Smooth muscle cell (in vitro differentiated cells): ENCODE data around the gene CCL22. TPM values are rescaled to one million over a fixed set of nuclear protein-coding genes. Genes with fewer than 3 reads are reported as not detected.

Experiments used
- DNase-seq: peaks from one replicate; lab custom pipeline; 2025; ENCODE audit not compliant: unreplicated experiment; lab: John Stamatoyannopoulos, UW
- H2AFZ ChIP-seq: fragments of 200-600 bp; sonication (generic); 2 replicates; pipeline ENCODE4 v1.6.0; 2016; ENCODE audit warnings: antibody characterized with exemption, low read depth, mild to moderate bottlenecking
- H3F3A ChIP-seq: fragments of 200-600 bp; sonication (generic); 2 replicates; pipeline ENCODE4 v1.6.0; 2017; ENCODE audit warnings: antibody characterized with exemption, low read depth
- H3K27ac ChIP-seq: fragments of 200-600 bp; sonication (generic); 2 replicates; pipeline ENCODE4 v1.5.1; 2016; ENCODE audit warnings: low read depth, mild to moderate bottlenecking
- H3K27me3 ChIP-seq: fragments of 200-600 bp; sonication (generic); 2 replicates; pipeline ENCODE4 v1.6.1; 2016; ENCODE audit warnings: low read depth, mild to moderate bottlenecking
- H3K36me3 ChIP-seq: fragments of 200-600 bp; sonication (generic); 2 replicates; pipeline ENCODE4 v1.5.1; 2016; ENCODE audit warnings: low read depth
- H3K4me1 ChIP-seq: fragments of 200-600 bp; sonication (generic); 2 replicates; pipeline ENCODE4 v1.5.1; 2016; ENCODE audit warnings: low read depth
- H3K4me2 ChIP-seq: fragments of 200-600 bp; sonication (generic); 2 replicates; pipeline ENCODE4 v1.6.0; 2016; ENCODE audit warnings: mild to moderate bottlenecking
- H3K4me3 ChIP-seq: fragments of 200-600 bp; sonication (generic); 2 replicates; pipeline ENCODE4 v1.5.1; 2016; ENCODE audit warnings: mild to moderate bottlenecking
- H3K79me2 ChIP-seq: fragments of 200-600 bp; sonication (generic); 2 replicates; pipeline ENCODE4 v1.6.0; 2016; ENCODE audit warnings: low read depth, mild to moderate bottlenecking
- H3K9ac ChIP-seq: fragments of 200-600 bp; sonication (generic); 2 replicates; pipeline ENCODE4 v1.6.0; 2016; ENCODE audit warnings: low read depth
- H3K9me3 ChIP-seq: fragments of 200-600 bp; sonication (generic); replicated peaks from 2 replicates; pipeline ENCODE4 v1.5.1; 2016; ENCODE audit warnings: low read depth
- H4K20me1 ChIP-seq: fragments of 200-600 bp; sonication (generic); 2 replicates; pipeline ENCODE4 v1.6.0; 2016; ENCODE audit warnings: low read depth
- WGBS: methylation state at CpG from one replicate; pipeline ENCODE4 v1.1.7; 2016; ENCODE audit warnings: low lambda C conversion rate; 5-methylcytosine and 5-hydroxymethylcytosine counted together
- polyA plus RNA-seq: library from polyadenylated mRNA; unstranded; fragments of >200 nt; fragmentation: Nextera tagmentation; extraction: Ambion mirVana; gene quantifications from 2 replicates; pipeline ENCODE4 v1.2.1, GENCODE V29; 2016
- total RNA-seq: library from RNA; depleted of rRNA; stranded (reverse); fragments of >200 nt; gene quantifications from 2 replicates; pipeline ENCODE4 v1.2.3, GENCODE V29; 2014
- TF ChIP-seq, protein P1 (sequence below): fragments of 200-600 bp; sonication (generic); IDR thresholded peaks from 2 replicates; pipeline ENCODE4 v1.5.1; 2017; ENCODE audit warnings: borderline replicate concordance, mild to moderate bottlenecking, antibody characterized with exemption; ENCODE audit not compliant: insufficient read depth, poor library complexity, severe bottlenecking

CCL22 gene
- total and polyA plus RNA-seq, 2 experiments from 2014 or later: not detected

DNA sequence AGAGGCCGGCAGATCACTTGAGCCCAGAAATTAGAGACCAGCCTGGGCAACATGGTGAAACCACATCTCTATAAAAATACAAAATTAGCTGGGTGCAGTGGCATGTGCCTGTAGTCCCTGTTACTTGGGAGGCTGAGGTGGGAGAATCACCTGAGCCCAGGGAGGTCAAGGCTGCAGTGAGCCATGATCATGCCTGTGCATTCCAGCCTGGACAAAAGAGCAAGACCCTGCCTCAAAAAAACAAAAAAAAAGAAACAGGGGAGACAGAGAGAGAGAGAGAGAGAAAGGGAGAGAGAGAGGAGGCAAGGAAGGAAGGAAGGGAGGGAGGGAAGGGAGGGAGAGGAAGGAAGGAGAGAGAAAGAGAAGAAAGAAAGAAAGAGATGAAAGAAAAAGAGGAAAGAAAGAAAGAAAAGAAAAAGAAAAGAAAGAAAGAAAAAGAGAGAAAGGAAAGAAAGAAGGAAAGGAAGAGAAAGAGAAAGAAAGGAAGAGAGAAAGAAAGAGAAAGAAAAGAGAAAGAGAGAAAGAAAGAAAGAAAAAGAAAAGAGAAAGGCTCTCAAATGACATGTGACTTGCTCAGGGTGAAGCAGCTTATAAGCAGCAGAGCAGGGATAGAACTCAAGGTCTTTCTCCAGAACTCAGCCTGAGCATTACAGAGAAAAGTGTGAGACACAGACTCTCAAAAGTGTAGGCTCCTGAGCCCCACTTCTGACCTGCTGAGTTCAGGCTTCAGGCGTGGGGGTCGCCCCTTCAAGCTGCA is 29.2 kb downstream of the CCL22 start:
- no peaks in the 10 kb centered on the region for H3K79me2 ChIP-seq
- WGBS: 86% methylated on average over 3 of the region's 3 CpGs
- no peak overlapping the region for H3K9ac ChIP-seq
- no peak overlapping the region for H3K27ac ChIP-seq
- no peaks in the 10 kb centered on the region for H3K9me3 ChIP-seq
- H3K4me1 ChIP-seq: no peaks in the 10 kb centered on the region
- no peak overlapping the region for H2AFZ ChIP-seq
- DNase-seq: no peak
- TF ChIP-seq, protein P1, sequence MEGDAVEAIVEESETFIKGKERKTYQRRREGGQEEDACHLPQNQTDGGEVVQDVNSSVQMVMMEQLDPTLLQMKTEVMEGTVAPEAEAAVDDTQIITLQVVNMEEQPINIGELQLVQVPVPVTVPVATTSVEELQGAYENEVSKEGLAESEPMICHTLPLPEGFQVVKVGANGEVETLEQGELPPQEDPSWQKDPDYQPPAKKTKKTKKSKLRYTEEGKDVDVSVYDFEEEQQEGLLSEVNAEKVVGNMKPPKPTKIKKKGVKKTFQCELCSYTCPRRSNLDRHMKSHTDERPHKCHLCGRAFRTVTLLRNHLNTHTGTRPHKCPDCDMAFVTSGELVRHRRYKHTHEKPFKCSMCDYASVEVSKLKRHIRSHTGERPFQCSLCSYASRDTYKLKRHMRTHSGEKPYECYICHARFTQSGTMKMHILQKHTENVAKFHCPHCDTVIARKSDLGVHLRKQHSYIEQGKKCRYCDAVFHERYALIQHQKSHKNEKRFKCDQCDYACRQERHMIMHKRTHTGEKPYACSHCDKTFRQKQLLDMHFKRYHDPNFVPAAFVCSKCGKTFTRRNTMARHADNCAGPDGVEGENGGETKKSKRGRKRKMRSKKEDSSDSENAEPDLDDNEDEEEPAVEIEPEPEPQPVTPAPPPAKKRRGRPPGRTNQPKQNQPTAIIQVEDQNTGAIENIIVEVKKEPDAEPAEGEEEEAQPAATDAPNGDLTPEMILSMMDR: no peak
- H3F3A ChIP-seq: no peaks in the 10 kb centered on the region
- no peaks in the 10 kb centered on the region for H3K27me3 ChIP-seq
- H4K20me1 ChIP-seq: no peaks in the 10 kb centered on the region
- H3K36me3 ChIP-seq: no peaks in the 10 kb centered on the region
- no peak overlapping the region for H3K4me3 ChIP-seq
- H3K4me2 ChIP-seq: no peak overlapping the region

DNA sequence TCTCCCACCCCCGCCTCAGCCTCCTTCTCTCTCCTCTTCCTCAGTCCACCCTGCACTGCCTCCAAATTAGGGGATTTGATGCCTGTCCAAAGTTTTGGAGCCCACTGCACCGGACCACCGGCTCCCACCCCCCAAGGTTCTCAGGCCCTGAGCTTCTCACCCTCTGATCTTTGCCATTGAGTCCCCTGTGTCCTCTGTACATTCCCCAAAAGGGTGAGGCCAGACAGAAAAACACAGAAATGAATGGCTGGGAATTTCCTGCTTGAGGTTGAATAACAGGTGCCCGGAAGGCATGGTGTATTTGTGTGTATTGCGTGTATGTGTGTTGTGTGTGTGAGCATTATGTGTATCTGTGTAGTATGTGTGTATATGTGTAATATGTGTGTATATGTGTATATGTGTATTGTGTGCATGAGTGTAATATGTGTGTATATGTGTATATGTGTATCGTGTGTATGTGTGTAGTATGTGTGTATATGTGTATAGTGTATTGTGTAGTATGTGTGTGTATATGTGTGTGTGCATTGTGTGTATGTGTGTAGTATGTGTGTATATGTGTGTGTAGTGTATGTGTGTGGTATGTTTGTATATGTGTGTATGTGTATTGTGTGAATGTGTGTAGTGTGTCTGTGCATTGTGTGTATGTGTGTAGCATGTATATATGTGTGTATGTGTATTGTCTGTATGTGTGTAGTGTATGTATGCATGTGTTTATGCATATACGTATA is 29.9 kb downstream of the CCL22 start:
- no peak overlapping the region for H3K9ac ChIP-seq
- no peak overlapping the region for H3K4me2 ChIP-seq
- H3K79me2 ChIP-seq: no peaks in the 10 kb centered on the region
- no peaks in the 10 kb centered on the region for H3K9me3 ChIP-seq
- 90% methylated on average over 7 of the region's 7 CpGs for WGBS
- no peaks in the 10 kb centered on the region for H4K20me1 ChIP-seq
- no peaks in the 10 kb centered on the region for H3K4me1 ChIP-seq
- no peaks in the 10 kb centered on the region for H3F3A ChIP-seq
- no peak overlapping the region for H3K27ac ChIP-seq
- H2AFZ ChIP-seq: no peak overlapping the region
- H3K36me3 ChIP-seq: no peaks in the 10 kb centered on the region
- TF ChIP-seq, protein P1: no peak
- no peak overlapping the region for H3K4me3 ChIP-seq
- DNase-seq: no peak
- no peaks in the 10 kb centered on the region for H3K27me3 ChIP-seq

DNA sequence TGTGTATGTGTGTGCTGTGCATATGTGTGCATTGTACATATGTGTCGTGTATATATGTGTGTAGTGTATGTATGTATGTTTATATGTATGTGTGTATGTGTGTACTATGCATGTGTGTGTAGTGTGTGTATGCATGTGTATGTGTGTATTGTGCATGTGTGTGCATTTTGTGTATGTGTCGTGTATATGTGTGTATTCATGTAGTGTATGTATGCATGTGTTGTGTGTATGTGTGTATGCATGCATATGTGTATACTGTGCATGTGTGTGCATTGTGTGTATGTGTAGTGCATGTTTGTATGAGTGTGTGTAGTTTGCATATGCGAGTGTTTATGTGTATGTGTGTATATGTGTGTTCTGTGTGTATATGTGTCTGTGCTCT is 30.5 kb downstream of the CCL22 start:
- Histone ChIP-seq H3K36me3 (no peaks in the 10 kb centered on the region), H3K27ac (no peak overlapping the region), H3K4me2 (no peak overlapping the region), H4K20me1 (no peaks in the 10 kb centered on the region), H3K4me3 (no peak overlapping the region), H3K79me2 (no peaks in the 10 kb centered on the region), H3F3A (no peaks in the 10 kb centered on the region), H3K4me1 (no peaks in the 10 kb centered on the region), H2AFZ (no peak overlapping the region), H3K9ac (no peak overlapping the region), H3K27me3 (no peaks in the 10 kb centered on the region), H3K9me3 (no peaks in the 10 kb centered on the region)
- WGBS: 93% methylated on average over 3 of the region's 3 CpGs
- DNase-seq: no peak
- TF ChIP-seq, protein P1: no peak
